AG09309 (cell line): Measurements from ENCODE around the gene NMNAT2.

Source experiments
- DNase-seq: peaks from one replicate; pipeline ENCODE4 v3.0.0-alpha.2; 2010; ENCODE audit warnings: low read depth
- H3K4me3 ChIP-seq: 2 replicates; pipeline ENCODE4 v1.5.1; 2011; ENCODE audit warnings: mild to moderate bottlenecking, low read depth, low read length, moderate library complexity; ENCODE audit not compliant: control insufficient read depth
- TF ChIP-seq, protein P1 (sequence below): IDR thresholded peaks from 2 replicates; pipeline ENCODE4 v1.5.1; 2011; ENCODE audit warnings: mild to moderate bottlenecking, low read depth, low read length, inconsistent platforms; ENCODE audit not compliant: insufficient read depth, control insufficient read depth; ENCODE audit errors: missing control alignments

NMNAT2 gene

GRCh38 chr1:183267646-183268431 is 150.3 kb downstream of the NMNAT2 start:
- TF ChIP-seq, protein P1, sequence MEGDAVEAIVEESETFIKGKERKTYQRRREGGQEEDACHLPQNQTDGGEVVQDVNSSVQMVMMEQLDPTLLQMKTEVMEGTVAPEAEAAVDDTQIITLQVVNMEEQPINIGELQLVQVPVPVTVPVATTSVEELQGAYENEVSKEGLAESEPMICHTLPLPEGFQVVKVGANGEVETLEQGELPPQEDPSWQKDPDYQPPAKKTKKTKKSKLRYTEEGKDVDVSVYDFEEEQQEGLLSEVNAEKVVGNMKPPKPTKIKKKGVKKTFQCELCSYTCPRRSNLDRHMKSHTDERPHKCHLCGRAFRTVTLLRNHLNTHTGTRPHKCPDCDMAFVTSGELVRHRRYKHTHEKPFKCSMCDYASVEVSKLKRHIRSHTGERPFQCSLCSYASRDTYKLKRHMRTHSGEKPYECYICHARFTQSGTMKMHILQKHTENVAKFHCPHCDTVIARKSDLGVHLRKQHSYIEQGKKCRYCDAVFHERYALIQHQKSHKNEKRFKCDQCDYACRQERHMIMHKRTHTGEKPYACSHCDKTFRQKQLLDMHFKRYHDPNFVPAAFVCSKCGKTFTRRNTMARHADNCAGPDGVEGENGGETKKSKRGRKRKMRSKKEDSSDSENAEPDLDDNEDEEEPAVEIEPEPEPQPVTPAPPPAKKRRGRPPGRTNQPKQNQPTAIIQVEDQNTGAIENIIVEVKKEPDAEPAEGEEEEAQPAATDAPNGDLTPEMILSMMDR = no peak
- H3K4me3 ChIP-seq = no peak overlapping the region
- DNase-seq = peak; percentile 99

- TF ChIP-seq, protein P1 = no peak
- no peak overlapping the region for H3K4me3 ChIP-seq
- DNase-seq = no peak
Measured at GRCh38 chr1:183263886-183264602, 154.1 kb downstream of the NMNAT2 start.

- TF ChIP-seq, protein P1 = no peak
- no peak overlapping the region for H3K4me3 ChIP-seq
- no peak for DNase-seq
Measured at GRCh38 chr1:183262628-183263200, 155.5 kb downstream of the NMNAT2 start.

GRCh38 chr1:183259924-183260323 is 158.3 kb downstream of the NMNAT2 start:
- no peak overlapping the region for H3K4me3 ChIP-seq
- TF ChIP-seq, protein P1 = no peak
- DNase-seq = no peak

GRCh38 chr1:183255073-183255472 is 163.1 kb downstream of the NMNAT2 start:
- TF ChIP-seq, protein P1 = no peak
- no peak overlapping the region for H3K4me3 ChIP-seq
- no peak for DNase-seq

- H3K4me3 ChIP-seq = no peak overlapping the region
- TF ChIP-seq, protein P1 = no peak
Measured at GRCh38 chr1:183251959-183252450, 166.2 kb downstream of the NMNAT2 start.

More at GRCh38 chr1:183251959-183252450, 166.2 kb downstream of the NMNAT2 start:
- DNase-seq = no peak
